Neural cell (in vitro differentiated cells): ENCODE results near the gene DSCAM.

ENCODE experiments used
- CTCF ChIP-seq: fragments of 450-650 bp; IDR thresholded peaks from 2 replicates; pipeline ENCODE4 v1.5.1; 2014; ENCODE audit warnings: antibody characterized with exemption, mild to moderate bottlenecking, moderate library complexity; ENCODE audit not compliant: poor library complexity, severe bottlenecking
- EP300 ChIP-seq: fragments of 450-650 bp; conservative IDR thresholded peaks from 2 replicates; pipeline ENCODE4 v1.6.1; 2014; ENCODE audit warnings: antibody characterized with exemption, mild to moderate bottlenecking, moderate library complexity; ENCODE audit not compliant: poor library complexity, severe bottlenecking
- EZH2 ChIP-seq: fragments of 200-600, 300-800 bp; shearing (Covaris generic), sonication (generic); IDR thresholded peaks from 2 replicates; pipeline ENCODE4 v1.6.1; 2014; ENCODE audit warnings: antibody characterized with exemption, low read length, borderline replicate concordance, mild to moderate bottlenecking; ENCODE audit not compliant: insufficient read depth, poor library complexity, severe bottlenecking
- MXI1 ChIP-seq: fragments of 450-650 bp; conservative IDR thresholded peaks from 2 replicates; pipeline ENCODE4 v1.6.1; 2014; ENCODE audit warnings: antibody characterized with exemption, mild to moderate bottlenecking; ENCODE audit not compliant: poor library complexity, severe bottlenecking
- POLR2AphosphoS5 ChIP-seq: IDR thresholded peaks from 2 replicates; pipeline ENCODE4 v1.6.1; 2012
- RAD21 ChIP-seq: fragments of 450-650 bp; conservative IDR thresholded peaks from 2 replicates; pipeline ENCODE4 v1.6.1; 2014; ENCODE audit warnings: antibody characterized with exemption, mild to moderate bottlenecking, moderate library complexity
- REST ChIP-seq: IDR thresholded peaks from 2 replicates; pipeline ENCODE4 v1.6.1; 2012; ENCODE audit warnings: borderline replicate concordance
- SMC3 ChIP-seq: fragments of 450-650 bp; conservative IDR thresholded peaks from 2 replicates; pipeline ENCODE4 v1.6.1; 2014; ENCODE audit warnings: antibody characterized with exemption, mild to moderate bottlenecking, moderate library complexity; ENCODE audit not compliant: poor library complexity
- TAF1 ChIP-seq: IDR thresholded peaks from 2 replicates; pipeline ENCODE4 v1.6.1; 2012; ENCODE audit warnings: low read depth

- no peak for TF ChIP-seq CTCF
- TF ChIP-seq MXI1, result no peak
- no peak for TF ChIP-seq EZH2
- no peak for TF ChIP-seq EP300
- no peak for TF ChIP-seq REST
- TF ChIP-seq POLR2AphosphoS5, result no peak
- no peak for TF ChIP-seq SMC3
- no peak for TF ChIP-seq TAF1
- no peak for TF ChIP-seq RAD21
Measured at GRCh38 chr21:40886931-40887330, 40.0 kb upstream of the DSCAM start.
